Stimulated activated CD4-positive, alpha-beta T cell treated with anti-CD3 and anti-CD28 coated beads, Interleukin-15, amount 100 ng/mL, for 1 hour (primary cell): ENCODE results near the gene CADPS2.

Experiments
- DNase-seq, 2 donors: peaks; one replicate each; pipeline ENCODE4 v3.0.0-alpha.2; 2020; ENCODE audit warnings: low read depth in 1 of 2, low spot score in 1 of 2

The CADPS2 gene

DNA sequence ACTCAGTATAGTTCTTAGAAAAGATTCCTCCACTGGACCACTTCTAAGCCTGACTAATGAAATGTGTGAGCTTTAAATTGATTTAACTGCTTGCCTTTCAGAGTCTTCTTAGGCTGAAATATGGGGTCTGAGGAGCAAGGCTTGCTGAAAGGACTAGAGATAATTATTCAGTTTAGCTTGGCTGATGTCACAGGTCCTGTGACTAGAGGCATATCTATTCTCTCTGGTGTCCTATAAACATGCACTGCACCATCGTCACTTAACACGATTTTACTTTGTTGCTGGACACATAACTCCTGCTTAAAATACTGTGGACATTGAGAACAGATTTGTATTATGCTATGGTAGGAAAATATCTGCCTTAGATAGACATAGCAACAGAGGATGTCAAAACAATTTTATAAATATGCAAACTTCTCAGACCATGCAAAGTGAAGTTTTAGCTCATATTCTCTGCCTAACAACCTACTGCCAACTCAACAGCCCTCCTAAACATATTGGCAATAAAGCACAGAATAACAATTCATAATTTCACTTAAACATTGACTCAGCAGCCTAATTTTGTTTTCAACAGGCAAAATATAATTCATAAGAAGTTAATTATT, 267.6 kb downstream of the CADPS2 start:
- DNase-seq, result no peak

DNA sequence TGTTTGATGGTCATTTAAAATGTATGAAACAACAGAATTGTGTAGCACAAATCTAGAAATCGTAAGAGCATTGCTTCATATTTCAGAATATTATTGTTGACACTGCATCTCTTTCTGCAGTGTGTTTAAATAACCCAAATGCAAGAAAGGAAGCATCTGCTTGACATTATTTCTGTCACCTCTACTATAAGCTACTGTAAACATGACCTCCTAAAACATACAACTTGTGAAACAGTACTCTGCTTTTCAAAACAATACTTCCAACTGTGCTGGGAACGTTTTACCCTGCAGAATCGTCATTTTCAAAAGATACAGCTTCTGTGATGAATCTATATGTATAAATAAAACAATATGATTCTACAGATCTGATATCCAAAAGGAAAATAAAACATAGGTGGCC, 269.3 kb downstream of the CADPS2 start:
- no peak for DNase-seq

DNA sequence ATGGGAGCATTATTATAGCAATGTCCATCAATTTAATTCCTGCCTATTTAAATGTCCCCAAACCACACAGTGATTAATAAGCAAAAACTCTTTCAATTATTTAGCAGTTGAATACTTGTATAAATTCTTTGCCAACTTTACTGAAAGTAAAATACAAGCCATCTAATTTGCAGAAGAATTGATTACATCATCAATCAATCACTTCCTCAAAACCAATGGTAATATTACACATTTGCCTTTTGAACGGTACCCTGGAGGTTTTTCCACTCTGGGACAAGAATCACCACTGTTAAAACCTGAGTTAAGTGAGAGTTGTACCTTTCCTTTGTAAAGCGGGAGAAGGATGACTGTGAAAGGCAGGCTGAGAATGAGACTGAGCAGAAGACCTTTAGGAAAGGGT, 280.3 kb downstream of the CADPS2 start:
- DNase-seq, result no peak

DNA sequence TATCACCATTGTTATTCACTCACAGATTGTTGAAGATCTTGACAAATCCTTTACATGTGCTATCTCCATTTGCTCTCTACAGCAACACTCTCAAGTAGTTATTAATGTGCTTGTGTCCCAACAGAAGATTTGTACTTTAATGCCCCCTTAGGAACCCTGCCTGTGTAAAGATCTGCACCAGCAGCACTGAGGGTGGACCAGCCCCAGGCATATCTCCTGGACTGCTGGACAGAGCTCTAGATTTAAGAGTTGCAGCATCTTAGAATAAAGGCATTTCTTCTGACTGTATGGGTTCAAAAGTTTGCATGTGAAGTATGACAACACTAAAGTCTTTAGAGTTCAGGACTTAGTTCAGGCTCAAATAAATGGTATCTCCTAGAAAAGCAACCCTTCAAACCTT, 282.0 kb downstream of the CADPS2 start:
- DNase-seq, result no peak

DNA sequence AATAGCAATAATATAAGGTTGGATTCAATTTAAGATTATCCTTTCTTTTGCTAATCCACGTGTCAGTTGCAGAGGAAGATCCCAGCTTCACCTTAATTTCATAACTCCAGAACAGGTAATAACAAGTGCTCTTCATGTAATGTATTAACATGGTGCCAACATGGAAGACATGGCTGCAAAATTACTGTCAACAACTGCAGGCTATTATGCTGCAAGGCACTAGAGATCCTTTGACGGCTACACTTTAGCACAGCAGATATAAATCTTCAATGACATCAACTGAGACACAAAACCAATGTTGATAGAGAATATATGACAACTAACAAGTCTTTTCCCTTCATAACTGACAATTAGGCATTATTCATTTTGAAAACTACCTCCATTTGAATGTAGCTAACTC, 283.5 kb downstream of the CADPS2 start:
- no peak for DNase-seq

DNA sequence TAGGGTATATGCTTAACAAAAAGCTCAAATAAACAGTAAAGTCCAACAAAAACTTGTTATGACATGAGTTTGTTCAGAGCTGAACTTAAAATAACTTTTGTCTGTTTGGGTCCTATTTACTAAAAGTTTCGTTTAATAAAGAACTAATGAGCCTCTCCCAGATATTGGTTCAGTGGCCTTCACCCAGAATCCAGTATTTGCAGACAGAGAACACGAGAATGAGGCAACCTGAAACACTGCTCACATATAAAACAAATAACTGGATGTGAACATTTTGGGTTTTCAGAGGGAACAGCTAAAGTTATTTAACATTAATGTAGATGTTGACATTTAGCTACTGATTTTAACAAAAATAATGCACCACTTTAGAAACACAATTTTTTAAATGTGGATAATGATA, 285.6 kb downstream of the CADPS2 start:
- no peak for DNase-seq

DNA sequence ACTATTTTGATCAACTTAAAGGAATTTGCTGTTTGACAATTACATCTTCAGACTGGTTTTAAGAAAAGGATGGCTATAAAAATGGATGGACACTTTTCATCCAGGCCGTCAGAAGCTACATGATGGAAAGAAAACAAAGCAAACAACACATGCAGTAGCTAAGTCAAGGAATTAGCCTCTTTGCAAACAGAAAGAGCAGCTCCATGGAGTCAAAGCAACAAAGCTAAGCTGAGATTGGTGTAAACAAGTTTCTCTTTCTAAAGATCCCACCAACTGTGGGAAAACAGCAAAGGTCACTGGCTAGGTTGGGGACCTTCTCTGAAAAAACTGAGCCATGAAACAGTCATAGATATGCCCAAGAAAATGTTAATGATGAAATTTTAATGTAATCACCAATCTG, 286.2 kb downstream of the CADPS2 start:
- DNase-seq, result no peak

DNA sequence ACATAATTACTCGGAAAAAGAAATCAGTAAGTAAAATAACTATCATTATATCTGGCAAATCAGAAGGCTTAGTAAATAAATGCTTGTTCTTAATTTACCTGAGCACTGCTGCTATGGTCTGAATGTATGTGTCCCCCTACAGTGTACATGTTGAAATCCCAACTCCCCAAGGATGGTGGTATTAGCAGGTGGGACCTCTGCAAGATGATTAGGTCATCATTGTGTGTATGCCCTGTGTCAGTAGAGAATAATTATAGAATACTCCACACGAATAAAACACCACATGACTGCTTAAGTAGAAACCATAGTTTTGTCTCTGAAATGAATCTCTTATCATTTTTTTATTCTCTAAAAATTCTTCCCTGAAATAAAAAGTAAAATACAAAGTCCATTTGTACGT, 289.0 kb downstream of the CADPS2 start:
- DNase-seq, result no peak

DNA sequence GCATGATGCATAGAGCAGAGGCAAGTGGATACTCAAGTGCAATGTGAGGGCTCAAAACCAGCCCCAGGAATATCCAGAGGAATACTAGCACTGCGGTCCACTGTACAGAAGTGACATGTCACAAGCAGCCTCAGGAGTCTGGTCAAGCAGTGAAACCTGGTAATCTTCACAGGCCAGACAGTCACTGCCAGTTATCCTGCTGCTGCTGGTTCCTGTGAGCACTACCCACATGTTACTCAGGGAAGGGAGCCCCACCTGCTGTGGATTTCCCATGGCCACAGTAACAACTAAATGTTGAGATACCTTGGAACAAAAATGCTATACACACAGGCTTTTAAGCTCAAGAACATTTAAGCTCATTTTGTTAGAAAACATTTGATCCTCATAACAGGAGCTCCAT, 290.4 kb downstream of the CADPS2 start:
- no peak for DNase-seq

DNA sequence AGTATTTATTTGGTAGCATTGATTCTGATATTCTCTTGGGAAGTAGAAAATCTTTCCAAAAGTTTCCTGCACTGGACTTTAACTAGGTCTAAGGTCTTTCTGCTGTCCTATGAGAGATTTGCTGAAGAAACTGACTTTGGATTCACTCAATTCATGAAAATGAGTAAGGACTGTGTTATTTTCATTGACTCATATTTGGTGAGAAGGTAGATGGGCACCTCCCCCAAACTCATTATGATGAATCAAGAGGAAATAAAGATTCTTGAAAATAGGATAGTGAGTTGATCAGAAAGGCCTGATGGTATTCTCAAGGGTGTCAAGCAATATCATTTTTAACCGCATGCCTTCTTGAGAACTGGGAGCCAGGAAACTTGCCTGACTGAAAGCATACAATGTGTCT, 297.6 kb downstream of the CADPS2 start:
- no peak for DNase-seq

DNA sequence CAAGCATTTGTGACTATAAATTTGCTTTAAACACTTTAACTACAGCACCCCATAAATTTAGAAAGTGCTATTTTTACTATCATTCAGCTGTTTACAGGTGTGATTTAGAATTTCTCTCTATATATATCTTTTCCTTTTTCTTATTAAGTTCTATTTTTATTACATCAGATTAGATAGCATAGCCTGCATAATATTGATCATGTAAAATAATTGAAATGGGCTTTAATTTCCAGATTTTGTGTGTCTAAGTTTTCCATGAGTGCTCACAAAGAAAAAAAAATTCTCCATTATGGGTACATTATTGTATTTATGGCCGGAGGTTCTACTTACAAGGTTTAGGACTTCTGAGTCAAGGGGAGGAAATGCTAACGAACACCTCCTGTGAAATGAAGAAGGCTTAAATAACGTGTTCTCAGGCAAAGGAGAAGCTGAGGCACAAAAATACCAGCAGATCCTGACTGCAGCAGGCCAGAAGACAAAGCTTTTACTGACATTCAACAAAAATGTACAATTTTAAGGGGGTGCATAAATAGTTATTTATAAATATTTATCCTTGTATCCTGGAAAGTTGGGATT, 301.5 kb downstream of the CADPS2 start:
- DNase-seq, result no peak

DNA sequence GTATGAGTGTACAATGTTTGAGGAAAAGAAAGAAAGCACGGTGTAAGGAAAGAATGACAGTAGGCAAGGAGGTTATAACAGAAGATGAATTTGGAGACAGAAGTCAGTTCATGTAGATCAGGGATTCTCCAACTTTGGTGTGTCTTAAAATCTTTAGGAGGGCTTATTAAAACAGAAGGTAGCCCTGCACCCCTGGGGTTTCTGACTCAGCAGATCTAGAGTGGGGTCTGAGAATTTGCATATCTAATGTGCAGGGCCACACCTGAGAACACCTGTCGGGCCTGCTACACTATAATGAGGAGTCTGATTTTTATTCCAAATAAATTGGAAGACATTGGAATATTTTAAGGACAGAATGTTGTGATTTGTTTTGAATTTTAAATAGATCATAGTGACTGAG, 307.9 kb downstream of the CADPS2 start:
- no peak for DNase-seq

DNA sequence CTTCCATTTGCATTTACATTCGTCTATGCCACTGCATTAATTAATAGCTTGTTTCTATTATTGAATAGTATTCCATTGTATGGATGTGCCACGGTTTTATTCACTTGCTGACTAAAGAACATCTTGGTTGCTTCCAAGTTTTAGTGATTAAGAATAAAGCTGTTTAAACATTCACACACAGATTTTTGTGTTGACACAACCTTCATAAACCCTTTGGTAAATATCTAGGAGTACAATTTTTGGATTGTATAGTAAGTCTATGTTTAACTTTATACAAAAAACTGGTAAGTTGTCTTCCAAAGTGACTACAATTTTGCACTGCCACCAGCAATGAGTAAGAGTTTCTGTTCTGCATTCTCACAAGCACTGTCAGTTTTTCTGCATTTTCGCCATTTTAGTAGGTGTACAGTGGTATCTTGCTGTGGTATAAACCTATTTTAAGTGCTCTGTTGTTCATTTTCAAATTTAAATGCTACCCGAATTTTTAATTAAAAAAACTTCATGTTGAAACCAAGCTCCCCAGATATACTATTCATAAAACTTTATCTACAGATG, 308.7 kb downstream of the CADPS2 start:
- DNase-seq, result no peak

DNA sequence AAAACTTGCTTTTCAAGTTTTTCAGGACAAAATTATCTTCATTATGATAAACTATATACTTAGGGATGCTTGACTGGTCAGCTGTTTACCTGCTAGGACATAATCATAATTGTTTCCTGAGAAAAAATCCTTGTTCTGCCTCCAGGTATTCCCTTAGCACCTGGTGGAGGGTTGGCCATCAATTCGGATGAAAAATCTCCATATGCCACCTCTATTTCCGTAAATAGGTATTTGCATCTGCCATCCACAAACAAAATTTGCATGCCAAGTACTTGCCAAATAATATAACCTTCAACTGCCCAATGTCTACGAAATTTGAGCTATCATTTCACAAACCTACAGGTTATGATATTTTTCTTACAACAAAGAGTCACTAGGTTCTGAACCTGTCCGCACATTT, 313.6 kb downstream of the CADPS2 start:
- DNase-seq, result no peak

DNA sequence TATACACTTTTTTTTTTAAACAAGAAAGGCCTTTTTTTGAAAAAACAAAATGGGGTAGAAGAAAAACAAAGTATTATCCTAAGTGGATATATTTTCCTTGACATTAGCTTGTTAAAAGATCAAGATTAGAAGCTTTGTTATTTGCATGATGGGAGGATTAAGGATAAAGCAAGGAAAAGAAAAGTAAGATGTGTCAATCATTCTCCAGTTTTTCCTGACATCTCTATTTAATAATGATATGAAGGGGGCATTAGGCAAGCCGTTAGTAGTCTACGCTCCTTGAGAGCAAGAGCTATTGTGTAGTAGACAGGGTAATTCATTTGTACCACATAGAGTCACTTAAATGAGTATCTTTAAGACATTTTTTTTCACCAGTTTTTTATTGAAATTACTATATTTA, 324.9 kb downstream of the CADPS2 start:
- no peak for DNase-seq

DNA sequence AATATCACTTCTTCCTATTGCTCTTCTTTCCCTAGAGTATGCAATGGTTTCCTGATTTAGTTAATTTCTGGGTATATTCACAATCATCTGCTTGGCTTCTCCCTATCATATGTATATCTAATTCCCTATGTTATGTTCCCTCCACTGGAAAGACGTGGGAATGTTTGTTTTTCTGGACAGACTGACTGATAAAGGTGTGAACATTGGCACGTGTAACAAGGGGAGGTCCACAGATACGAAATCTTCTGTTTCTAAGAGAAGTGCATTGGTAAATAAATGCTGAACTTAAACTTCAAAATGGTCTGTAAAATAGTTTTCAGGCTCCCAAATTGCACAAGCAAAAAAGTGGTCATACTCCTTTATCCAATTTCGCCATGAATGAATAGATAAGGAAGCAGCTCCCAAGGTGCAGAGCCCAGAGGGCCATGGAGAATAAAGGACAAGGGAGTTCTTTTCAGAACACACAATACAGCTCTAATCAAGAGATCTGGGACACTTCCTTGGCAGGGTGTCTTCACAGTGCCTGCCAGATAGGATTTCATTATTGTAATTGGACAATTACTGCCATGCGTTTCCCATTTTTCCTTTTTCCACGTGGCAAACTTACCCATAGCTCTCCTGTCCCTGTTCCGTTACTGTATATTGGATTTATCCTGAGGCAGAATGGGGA, 329.3 kb downstream of the CADPS2 start:
- no peak for DNase-seq

DNA sequence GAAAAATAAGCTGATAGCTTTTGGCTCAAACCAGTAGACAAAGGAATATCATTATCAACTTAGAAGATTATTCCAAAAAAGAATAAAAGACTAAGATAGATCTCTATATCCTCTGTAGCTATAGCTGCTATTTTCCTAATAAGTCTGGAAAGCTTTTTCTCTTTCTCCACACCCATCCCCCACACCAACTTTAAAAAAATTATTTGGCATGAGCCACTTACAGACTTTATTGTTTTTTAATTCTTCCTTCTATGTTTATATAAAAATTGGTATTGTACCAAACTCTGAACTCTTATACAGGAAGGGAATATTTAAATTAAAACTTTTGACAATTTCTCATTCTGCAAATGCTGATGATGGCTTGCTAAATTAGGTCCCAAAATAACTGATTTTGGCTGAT, 330.0 kb downstream of the CADPS2 start:
- DNase-seq, result no peak

DNA sequence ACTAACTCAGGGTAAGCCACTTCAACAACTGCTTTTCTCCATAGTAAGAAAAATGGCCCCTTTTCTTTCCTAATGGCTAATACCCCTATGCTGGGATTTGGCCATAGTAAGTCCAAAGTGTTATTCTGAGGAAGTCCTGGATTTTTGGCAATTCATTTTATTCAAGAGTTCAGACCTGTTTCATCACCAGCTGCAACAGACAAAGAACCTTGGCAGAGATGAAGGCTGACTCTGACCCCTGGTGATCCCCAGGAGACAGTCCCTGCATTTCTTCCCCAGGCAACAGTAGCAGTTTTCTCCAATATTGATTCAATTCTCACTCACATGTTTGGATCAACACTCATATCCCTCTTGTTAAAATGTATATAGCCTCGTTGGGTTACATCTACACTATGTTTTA, 332.5 kb downstream of the CADPS2 start:
- no peak for DNase-seq

DNA sequence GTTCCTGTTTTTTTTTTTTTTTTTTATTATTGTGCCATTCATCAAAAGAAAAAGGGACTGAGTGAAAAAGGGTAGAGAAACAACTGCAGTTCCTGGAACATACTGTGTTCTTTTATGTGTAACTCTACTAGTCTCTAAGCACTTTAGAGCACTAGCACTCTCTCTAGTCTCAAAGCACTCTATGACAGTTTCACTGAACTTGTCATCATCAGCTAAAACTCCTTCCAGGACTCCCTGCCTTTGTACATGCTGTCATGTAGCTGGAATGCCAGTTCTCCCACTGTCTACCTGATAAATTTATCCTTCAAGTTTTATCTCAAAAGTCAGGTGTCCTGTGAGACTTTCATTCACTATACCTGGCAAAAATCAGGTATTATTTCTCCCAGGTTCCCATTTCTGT, 333.5 kb downstream of the CADPS2 start:
- no peak for DNase-seq

DNA sequence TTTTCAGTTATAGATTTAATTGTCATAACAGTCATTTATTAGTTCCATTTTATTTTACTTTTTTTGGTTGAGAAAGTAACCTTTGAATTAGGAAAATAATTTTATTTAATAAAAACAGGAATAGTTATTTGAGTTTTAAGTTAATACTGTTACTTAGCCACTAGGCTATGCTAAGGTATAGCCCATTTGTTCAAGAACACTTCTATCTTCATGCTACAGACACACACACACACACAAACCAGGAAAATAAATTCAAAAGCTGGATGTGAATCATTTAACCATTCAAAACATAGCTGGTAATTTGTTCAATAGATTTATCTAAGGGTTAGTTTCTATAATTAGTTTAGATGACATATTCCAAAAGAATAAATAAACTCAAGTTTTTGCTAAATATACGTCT, 335.7 kb downstream of the CADPS2 start:
- no peak for DNase-seq

DNA sequence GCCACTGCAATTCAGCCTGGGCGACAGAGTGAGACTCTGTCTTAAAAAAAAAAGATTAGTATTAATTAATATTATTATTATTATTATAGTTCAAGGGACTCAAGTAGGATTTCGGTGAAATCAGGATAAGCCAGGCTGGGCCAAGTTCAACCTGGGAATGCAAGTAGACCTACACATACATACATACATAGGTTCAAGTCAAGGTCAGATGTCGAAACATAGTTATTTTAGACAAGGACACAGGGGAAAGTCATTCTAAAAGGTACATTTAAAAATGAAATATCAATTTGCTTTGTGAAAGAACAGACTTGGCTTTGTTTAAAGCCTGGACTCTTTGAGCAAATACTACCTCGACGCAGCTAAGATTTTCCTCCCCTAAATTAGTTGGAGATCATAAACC, 336.7 kb downstream of the CADPS2 start:
- DNase-seq, result no peak

DNA sequence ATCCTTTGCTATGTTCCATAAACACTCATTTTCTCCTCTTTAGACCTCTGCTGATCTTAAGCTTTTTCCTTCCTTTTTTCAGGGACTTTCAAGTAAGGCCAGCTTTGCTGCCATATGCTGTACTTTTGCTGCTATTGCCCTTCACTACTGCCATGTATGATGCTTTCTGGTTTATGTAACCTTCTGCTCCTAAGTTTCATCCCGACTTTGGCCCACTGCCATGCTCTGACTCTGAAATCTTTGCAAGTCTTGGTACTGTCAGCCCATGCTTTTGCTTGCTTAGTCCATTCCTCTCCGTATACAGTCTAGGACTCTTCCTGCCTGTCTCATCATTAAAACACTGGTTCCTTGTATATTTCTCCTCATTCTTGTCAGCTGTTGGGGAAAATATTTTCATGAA, 339.8 kb downstream of the CADPS2 start:
- no peak for DNase-seq

DNA sequence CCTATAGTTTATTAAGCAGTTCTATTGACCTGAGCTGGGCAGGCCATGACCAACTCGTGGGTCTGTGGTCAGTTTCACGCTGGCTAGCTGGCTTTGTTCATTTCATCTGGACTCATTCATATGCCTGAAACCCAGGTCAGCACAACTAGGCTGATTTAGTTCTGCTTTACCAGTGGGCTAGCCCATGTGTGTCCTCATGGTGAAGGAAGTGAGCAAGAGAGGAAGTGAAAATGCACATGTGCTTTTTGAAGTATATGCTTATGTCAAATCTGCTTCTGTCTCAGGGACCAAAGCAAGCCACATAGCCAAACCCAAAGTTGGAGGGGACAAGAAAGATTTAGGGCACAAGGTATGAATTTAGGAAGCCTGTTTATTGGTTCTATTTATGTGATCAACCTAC, 341.8 kb downstream of the CADPS2 start:
- DNase-seq, result no peak
